Gastrocnemius medialis (tissue), 4 donors: Measurements from ENCODE around the gene ABI3. TPM values are rescaled to one million over a fixed set of nuclear protein-coding genes. Genes with fewer than 3 reads are reported as not detected.
"Not testable (repeated sequence)": the region's sequence is repeated elsewhere in the genome, so short reads cannot be mapped to it uniquely, and the experiment has no call there.

ENCODE experiments used
- ATAC-seq, 2 donors: fragments of 150-250 bp; one replicate each; pipeline ENCODE4 v1.9.1; 2016
- DNase-seq, 2 donors: peaks; one replicate each; pipeline ENCODE4 v3.0.0-alpha.2; 2019
- H3K27ac ChIP-seq, 4 donors: fragments of 200-600 bp; sonication (generic); 1 replicate in 1 of 4; 2 replicates in 3 of 4; pipeline ENCODE4 v1.5.1; 2016 to 2018; ENCODE audit warnings: mild to moderate bottlenecking in 2 of 4, moderate library complexity in 1 of 4
- H3K27me3 ChIP-seq, 3 donors: fragments of 200-600 bp; sonication (generic) in 2 of 3; 1 replicate in 1 of 3; 2 replicates in 2 of 3; pipeline versions ENCODE4 v1.5.1 to v1.6.0; 2016 to 2019; ENCODE audit warnings: mild to moderate bottlenecking in 1 of 3, moderate library complexity in 1 of 3
- H3K36me3 ChIP-seq, 2 donors: fragments of 200-600 bp; sonication (generic) in 1 of 2; one replicate each; pipeline ENCODE4 v1.5.1; 2017 to 2018
- H3K4me1 ChIP-seq, 2 donors: fragments of 200-600 bp; sonication (generic) in 1 of 2; one replicate each; pipeline ENCODE4 v1.5.1; 2016 to 2017; ENCODE audit warnings: mild to moderate bottlenecking in 2 of 2
- H3K4me3 ChIP-seq, 4 donors: fragments of 200-600 bp; sonication (generic) in 3 of 4; 1 replicate in 1 of 4; 2 replicates in 3 of 4; pipeline ENCODE4 v1.5.1; 2016 to 2019; ENCODE audit warnings: mild to moderate bottlenecking in 2 of 4
- H3K9me3 ChIP-seq, 3 donors: fragments of 200-600 bp; sonication (generic) in 2 of 3; 1 replicate in 1 of 3; 2 replicates in 2 of 3; pipeline ENCODE4 v1.5.1; 2016 to 2019
- CTCF ChIP-seq, 5 experiments: fragments of 450-650 bp in 3 of 5; fragments of 200-600 bp in 2 of 5; sonication (generic) in 2 of 5; IDR thresholded peaks in 4 of 5; conservative IDR thresholded peaks in 1 of 5; 1 replicate in 4 of 5; 2 replicates in 1 of 5; pipeline ENCODE4 v1.5.1; 2016 to 2019; ENCODE audit warnings: antibody characterized with exemption in 5 of 5, mild to moderate bottlenecking in 3 of 5, moderate library complexity in 3 of 5
- POLR2A ChIP-seq, 2 donors: fragments of 450-650 bp; IDR thresholded peaks; one replicate each; pipeline ENCODE4 v1.6.1; 2017; ENCODE audit warnings: antibody characterized with exemption in 2 of 2, mild to moderate bottlenecking in 2 of 2, moderate library complexity in 2 of 2
- in situ Hi-C, 4 donors: fragments of 200-750 bp; cut with MboI; loops; one replicate each; pipeline versions ENCODE4 v1.15.0 to v1.8.0; 2017; ENCODE audit warnings: low sequenced_read_pairs in 4 of 4
- intact Hi-C: fragments of 100-400 bp; cut with DNase I; formaldehyde crosslinking; loops from one replicate; pipeline ENCODE4 v1.15.1; 2023; ENCODE audit warnings: low total_unique reads
- total RNA-seq, 4 donors: library from RNA; depleted of rRNA; stranded (reverse); fragments of >200 nt; gene quantifications; one replicate each; pipeline versions ENCODE4 v1.1.0 to v1.2.3, GENCODE V29; 2016

The ABI3 gene
- total RNA-seq, 4 donors from 2014 or later: 1.2 to 2.6 (median 2.4) TPM

DNA sequence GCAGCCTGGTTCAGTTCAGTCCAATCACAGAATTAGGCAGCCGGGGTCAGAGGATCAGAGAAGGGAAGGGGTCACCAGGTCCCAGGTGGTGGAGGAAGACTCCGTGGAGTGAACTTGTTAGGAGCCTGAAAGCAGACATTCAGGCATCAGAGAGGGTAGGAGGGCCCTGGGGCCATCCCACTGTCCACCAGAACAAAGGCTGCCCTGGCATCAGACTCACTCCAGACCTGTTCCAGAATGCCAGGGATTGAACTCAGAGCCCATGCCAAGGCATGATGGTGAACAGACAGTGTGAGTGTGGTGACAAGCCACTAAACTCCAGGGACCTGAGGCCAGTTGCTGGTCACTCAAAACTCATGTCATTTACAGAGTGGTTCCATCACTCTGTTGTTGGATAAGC lies 40.3 kb upstream of the ABI3 start:
- Histone ChIP-seq H3K4me1 (no peaks in the 10 kb centered on the region), H3K27ac (no peak overlapping the region), H3K27me3 (peaks cover 15 to 38% (median 24%) of the 10 kb centered on the region in 3 donors), H3K4me3 (no peak overlapping the region), H3K36me3 (no peaks in the 10 kb centered on the region), H3K9me3 (peaks cover 0 to under 1% (median 0%) of the 10 kb centered on the region in 3 donors)
- DNase-seq (no peak), ATAC-seq (no peak)
- intact Hi-C loops: no loop called here
- no peak for TF ChIP-seq CTCF (IDR thresholded peaks at IDR 0.05 in 4 of 5, conservative IDR thresholded peaks at IDR 0.05 in 1 of 5)
- no peak for TF ChIP-seq POLR2A (IDR thresholded peaks at IDR 0.05)
- in situ Hi-C loops: no loop called here

DNA sequence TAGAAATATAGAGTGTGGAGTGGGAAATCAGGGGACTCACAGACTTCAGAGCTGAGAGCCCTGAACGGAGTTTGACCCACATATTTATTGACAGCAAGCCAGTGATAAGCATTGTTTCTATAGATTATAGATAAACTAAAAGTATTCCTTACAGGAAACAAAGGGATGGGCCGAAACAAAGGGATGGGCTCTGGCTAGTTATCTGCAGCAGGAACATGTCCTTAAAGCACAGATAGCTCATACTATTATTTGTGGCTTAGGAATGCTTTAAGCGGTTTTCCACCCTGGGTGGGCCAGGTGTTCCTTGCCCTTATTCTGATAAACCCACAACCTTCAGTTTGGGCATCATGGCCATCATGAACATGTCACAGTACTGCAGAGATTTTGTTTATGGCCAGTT lies 39.8 kb upstream of the ABI3 start:
- H3K27ac ChIP-seq, DNase-seq, ATAC-seq, in situ Hi-C loops, H3K4me1 ChIP-seq, H3K4me3 ChIP-seq, H3K9me3 ChIP-seq, H3K36me3 ChIP-seq, intact Hi-C loops: not testable (repeated sequence)
- H3K27me3 ChIP-seq: peaks cover 15 to 38% (median 23%) of the 10 kb centered on the region in 3 donors

DNA sequence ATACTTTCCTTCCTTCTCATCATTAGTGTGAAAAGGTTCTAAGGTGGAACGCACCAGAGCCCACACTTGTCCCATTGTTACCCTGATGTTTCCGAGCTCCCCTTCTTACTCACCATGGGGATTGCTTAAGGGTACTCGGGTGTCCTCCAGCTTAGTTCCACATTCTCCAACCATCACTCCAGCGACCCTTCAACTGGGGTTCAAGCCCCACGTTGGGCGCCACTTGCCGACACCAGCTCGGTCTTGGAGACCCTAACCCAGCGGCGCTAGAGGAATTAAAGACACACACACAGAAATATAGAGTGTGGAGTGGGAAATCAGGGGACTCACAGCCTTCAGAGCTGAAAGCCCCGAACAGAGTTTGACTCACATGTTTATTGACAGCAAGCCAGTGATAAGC lies 34.5 kb upstream of the ABI3 start:
- H3K9me3 ChIP-seq: peaks cover 0 to 14% (median 13%) of the 10 kb centered on the region in 3 donors
- H3K27me3 ChIP-seq, H3K27ac ChIP-seq, H3K4me3 ChIP-seq, intact Hi-C loops, H3K36me3 ChIP-seq, ATAC-seq, DNase-seq, H3K4me1 ChIP-seq: not testable (repeated sequence)
- in situ Hi-C loops: loop anchor here in 1 of 4 donors (25.0 kb wide), 1 partner anchor 236 kb away; the partner anchor contains the start of gene PHB1

- Histone ChIP-seq H3K4me3 (no peak overlapping the region), H3K27me3 (peaks cover 0 to 10% (median 0%) of the 10 kb centered on the region in 3 donors), H3K4me1 (no peaks in the 10 kb centered on the region), H3K36me3 (no peaks in the 10 kb centered on the region), H3K9me3 (peaks cover 0 to 13% (median 12%) of the 10 kb centered on the region in 3 donors), H3K27ac (no peak overlapping the region)
- peak; percentile 61 to 79 (median 76) for TF ChIP-seq CTCF (IDR thresholded peaks at IDR 0.05 in 4 of 5, conservative IDR thresholded peaks at IDR 0.05 in 1 of 5)
- no peak for TF ChIP-seq POLR2A (IDR thresholded peaks at IDR 0.05)
- in situ Hi-C loops (loop anchor here in 2 of 4 donors (5.0 to 25.0 kb wide), 3 partner anchors 47 to 232 kb away; partner anchors contain the start of gene PHB1 (in 1 of the 2)), intact Hi-C loops (loop anchor here (1.0 to 5.0 kb wide), 2 partner anchors 47 to 112 kb away; no protein-coding TSS in a partner anchor)
- ATAC-seq: peak; percentile 52 to 73
- DNase-seq: peak; percentile 12 to 37
Measured at GRCh38 chr17:49180303-49180702, 30.2 kb upstream of the ABI3 start.

DNA sequence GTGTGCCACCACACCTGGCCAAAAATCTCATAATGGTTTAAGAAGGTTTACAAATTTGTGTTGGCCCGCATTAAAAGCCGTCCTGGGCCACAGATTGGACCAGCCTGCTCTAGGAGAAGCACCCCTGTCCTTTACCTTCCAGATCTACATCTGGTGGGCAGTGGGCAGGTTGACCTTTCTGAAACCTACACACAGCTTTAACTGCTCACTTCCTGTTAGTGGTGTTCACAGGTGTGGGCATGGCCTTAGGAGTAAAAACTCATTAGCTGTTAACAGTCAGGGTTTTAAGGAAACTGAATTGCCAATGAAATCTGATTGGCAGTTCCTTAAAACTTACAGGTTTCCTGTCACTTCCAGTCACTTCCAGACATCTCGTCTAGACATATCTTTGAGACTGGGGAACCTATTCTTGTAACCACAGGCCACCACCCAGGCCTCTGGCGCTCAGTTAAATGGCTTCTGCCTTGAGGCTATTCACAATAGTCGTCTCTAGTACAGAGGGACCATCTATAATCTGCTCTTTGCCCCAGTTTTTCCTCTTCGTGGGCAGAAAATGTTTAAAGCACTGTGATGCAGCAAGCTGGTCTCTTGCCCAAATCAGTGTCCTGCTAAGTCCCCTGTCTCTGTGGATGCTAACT lies 29.4 kb upstream of the ABI3 start:
- H3K4me1 ChIP-seq: no peaks in the 10 kb centered on the region
- intact Hi-C loops (loop anchor here (1.0 to 5.0 kb wide), 2 partner anchors 46 to 111 kb away; no protein-coding TSS in a partner anchor), in situ Hi-C loops (loop anchor here in 2 of 4 donors (5.0 to 25.0 kb wide), 3 partner anchors 46 to 231 kb away; partner anchors contain the start of gene PHB1 (in 1 of the 2))
- H3K27me3 ChIP-seq: peaks cover 0 to 10% (median 0%) of the 10 kb centered on the region in 3 donors
- TF ChIP-seq CTCF (IDR thresholded peaks at IDR 0.05 in 4 of 5, conservative IDR thresholded peaks at IDR 0.05 in 1 of 5): no peak
- TF ChIP-seq POLR2A (IDR thresholded peaks at IDR 0.05): no peak
- ATAC-seq: no peak
- H3K36me3 ChIP-seq: no peaks in the 10 kb centered on the region
- DNase-seq: no peak
- H3K4me3 ChIP-seq: no peak overlapping the region
- no peak overlapping the region for H3K27ac ChIP-seq
- H3K9me3 ChIP-seq: peaks cover 0 to 6% (median 5%) of the 10 kb centered on the region in 3 donors
